Fibroblast of lung (primary cell): ENCODE measurements around the gene KCTD15.

ENCODE experiments used
- EZH2 ChIP-seq: IDR thresholded peaks from 2 replicates; pipeline ENCODE4 v1.5.1; 2012; ENCODE audit warnings: low read length, control low read depth, mild to moderate bottlenecking; ENCODE audit errors: missing control alignments
- TF ChIP-seq, protein P1 (sequence below), 2 donors: IDR thresholded peaks in 1 of 2; conservative IDR thresholded peaks in 1 of 2; 1 replicate in 1 of 2; 2 replicates in 1 of 2; pipeline ENCODE4 v1.5.1; 2011 to 2012; ENCODE audit warnings: low read length in 2 of 2, control low read depth in 1 of 2, inconsistent platforms in 1 of 2, low read depth in 1 of 2, mild to moderate bottlenecking in 1 of 2

DNA sequence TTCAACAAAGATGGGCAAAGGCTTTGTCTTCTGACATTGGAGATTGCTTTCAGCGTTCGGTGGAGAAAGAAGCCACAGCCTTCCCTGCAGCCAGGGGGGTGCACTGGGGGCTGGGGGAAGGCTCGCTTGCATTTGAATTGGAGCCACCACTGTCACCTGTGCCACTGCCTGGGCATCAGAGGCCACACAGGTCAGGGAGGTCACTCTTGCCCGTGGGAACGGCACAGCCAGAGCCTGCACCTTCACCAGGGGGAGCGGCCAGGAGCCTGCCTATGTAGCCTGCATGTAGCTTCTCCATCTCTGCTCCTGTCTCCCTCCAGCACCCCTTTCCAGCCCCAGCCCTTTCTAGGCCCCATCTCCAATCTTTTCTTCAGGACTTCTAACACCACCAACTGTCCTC is 43.7 kb upstream of the KCTD15 start:
- TF ChIP-seq, protein P1, sequence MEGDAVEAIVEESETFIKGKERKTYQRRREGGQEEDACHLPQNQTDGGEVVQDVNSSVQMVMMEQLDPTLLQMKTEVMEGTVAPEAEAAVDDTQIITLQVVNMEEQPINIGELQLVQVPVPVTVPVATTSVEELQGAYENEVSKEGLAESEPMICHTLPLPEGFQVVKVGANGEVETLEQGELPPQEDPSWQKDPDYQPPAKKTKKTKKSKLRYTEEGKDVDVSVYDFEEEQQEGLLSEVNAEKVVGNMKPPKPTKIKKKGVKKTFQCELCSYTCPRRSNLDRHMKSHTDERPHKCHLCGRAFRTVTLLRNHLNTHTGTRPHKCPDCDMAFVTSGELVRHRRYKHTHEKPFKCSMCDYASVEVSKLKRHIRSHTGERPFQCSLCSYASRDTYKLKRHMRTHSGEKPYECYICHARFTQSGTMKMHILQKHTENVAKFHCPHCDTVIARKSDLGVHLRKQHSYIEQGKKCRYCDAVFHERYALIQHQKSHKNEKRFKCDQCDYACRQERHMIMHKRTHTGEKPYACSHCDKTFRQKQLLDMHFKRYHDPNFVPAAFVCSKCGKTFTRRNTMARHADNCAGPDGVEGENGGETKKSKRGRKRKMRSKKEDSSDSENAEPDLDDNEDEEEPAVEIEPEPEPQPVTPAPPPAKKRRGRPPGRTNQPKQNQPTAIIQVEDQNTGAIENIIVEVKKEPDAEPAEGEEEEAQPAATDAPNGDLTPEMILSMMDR (conservative IDR thresholded peaks at IDR 0.05 in 1 of 2, IDR thresholded peaks at IDR 0.05 in 1 of 2; ENCODE audit: low read depth in 1 of 2, low read length in 2 of 2) = no peak
- TF ChIP-seq EZH2 = no peak
